ENCODE data around the gene MAP3K12. TPM values are rescaled to one million over a fixed set of nuclear protein-coding genes. Genes with fewer than 3 reads are reported as not detected.

Gene MAP3K12
- total and polyA plus RNA-seq, 10 of the 15 experiments (the other 5 are each of a cell fraction or from before 2014, with no cell fraction given): 0.45 to 14.9 (median 6.9) TPM

DNA sequence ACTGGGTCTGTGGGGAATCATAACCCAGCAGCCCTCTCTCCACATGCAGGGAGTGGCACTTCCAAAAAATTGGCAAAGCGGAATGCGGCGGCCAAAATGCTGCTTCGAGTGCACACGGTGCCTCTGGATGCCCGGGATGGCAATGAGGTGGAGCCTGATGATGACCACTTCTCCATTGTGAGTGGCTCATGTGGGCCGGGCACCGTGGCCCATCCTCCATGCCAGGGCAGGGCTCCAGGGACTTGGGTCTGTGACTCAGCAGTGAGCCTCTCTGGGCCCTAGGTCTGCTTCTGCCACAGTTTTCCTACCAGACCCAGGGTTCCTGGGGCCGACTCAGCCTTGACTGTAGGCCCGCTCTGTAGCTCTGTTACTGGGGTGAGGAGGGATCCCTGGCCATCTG is 5.8 kb upstream of the MAP3K12 start:
- BruUV-seq (replicated peaks): no TSS peak
- in situ Hi-C loops (cut with MboI): no loop called here
- no peak for ATAC-seq

More for the DNA sequence above, 5.8 kb upstream of the MAP3K12 start:
- WGBS (ENCODE audit: insufficient coverage, insufficient replicate concordance, low lambda C conversion rate, missing lambda C conversion rate): 83% methylated on average over 10 of the region's 10 CpGs
- DNase-seq (ENCODE audit: low read depth, low spot score) (no peak), FAIRE-seq (no peak)
- Histone ChIP-seq H3K27ac (ENCODE audit: control insufficient read depth, insufficient read depth) (no peak overlapping the region), H3K4me3 (no peak overlapping the region), H3K4me2 (ENCODE audit: control insufficient read depth, insufficient read depth) (no peak overlapping the region), H3K36me3 (ENCODE audit: control insufficient read depth in 2 of 2, insufficient read depth in 2 of 2, low read length in 1 of 2) (peaks cover 9 to 12% of the 10 kb centered on the region in 2 experiments; a peak in 2 of 4 replicates), H3K79me2 (ENCODE audit: control insufficient read depth, insufficient read depth, low read length) (peaks cover 8% of the 10 kb centered on the region), H4K20me1 (ENCODE audit: control insufficient read depth, insufficient read depth) (no peaks in the 10 kb centered on the region), H3K9me3 (replicated peaks; ENCODE audit: control insufficient read depth, insufficient read depth, low read length) (no peaks in the 10 kb centered on the region), H3K27me3 (replicated peaks in 1 of 2; ENCODE audit: control insufficient read depth in 2 of 2, insufficient read depth in 2 of 2, low read length in 1 of 2) (no peaks in the 10 kb centered on the region), H3K9ac (ENCODE audit: control insufficient read depth, insufficient read depth, low read length) (no peak overlapping the region), H2AFZ (ENCODE audit: control insufficient read depth, low read depth, low read length) (no peak overlapping the region), H3K4me1 (ENCODE audit: control insufficient read depth, insufficient read depth, low read length) (peaks cover 10% of the 10 kb centered on the region)
- ChIA-PET CTCF (interaction anchor here (1.1 to 2.5 kb wide), 2 partner anchors 12 to 153 kb away, joined by 3 to 10 read pairs; no protein-coding TSS in a partner anchor), RAD21 (ENCODE audit: unreplicated experiment) (interaction anchor here (1.1 kb wide), 1 partner anchor 124 kb away, joined by 3 read pairs; no protein-coding TSS in a partner anchor), SMC1A (ENCODE audit: uncharacterized antibody, unreplicated experiment) (no interaction called here), POLR2A (no interaction called here)
- intact Hi-C loops (cut with micrococcal nuclease; ENCODE audit: unreplicated experiment): loop anchor here (5.0 kb wide), 1 partner anchor 293 kb away; no protein-coding TSS in a partner anchor
- no peak for TF ChIP-seq YBX1 (IDR thresholded peaks at IDR 0.05)
- no peak for TF ChIP-seq STAT3 (IDR thresholded peaks at IDR 0.05; ENCODE audit: low read depth, low read length)
- TF ChIP-seq POU2F2 (IDR thresholded peaks at IDR 0.05; ENCODE audit: borderline replicate concordance, low read depth, low read length): no peak
- no peak for TF ChIP-seq CHD2 (IDR thresholded peaks at IDR 0.05; ENCODE audit: borderline replicate concordance, low read depth, low read length)
- TF ChIP-seq NR2C2 (IDR thresholded peaks at IDR 0.05; ENCODE audit: borderline replicate concordance, control insufficient read depth, insufficient read length, low read depth): no peak
- no peak for TF ChIP-seq WRNIP1 (IDR thresholded peaks at IDR 0.05; ENCODE audit: borderline replicate concordance, low read depth, low read length)
- no peak for TF ChIP-seq GATAD2B (conservative IDR thresholded peaks at IDR 0.05; ENCODE audit: low read depth)
- TF ChIP-seq RCOR1 (conservative IDR thresholded peaks at IDR 0.05; ENCODE audit: low read depth, low read length): no peak
- TF ChIP-seq, protein P1, sequence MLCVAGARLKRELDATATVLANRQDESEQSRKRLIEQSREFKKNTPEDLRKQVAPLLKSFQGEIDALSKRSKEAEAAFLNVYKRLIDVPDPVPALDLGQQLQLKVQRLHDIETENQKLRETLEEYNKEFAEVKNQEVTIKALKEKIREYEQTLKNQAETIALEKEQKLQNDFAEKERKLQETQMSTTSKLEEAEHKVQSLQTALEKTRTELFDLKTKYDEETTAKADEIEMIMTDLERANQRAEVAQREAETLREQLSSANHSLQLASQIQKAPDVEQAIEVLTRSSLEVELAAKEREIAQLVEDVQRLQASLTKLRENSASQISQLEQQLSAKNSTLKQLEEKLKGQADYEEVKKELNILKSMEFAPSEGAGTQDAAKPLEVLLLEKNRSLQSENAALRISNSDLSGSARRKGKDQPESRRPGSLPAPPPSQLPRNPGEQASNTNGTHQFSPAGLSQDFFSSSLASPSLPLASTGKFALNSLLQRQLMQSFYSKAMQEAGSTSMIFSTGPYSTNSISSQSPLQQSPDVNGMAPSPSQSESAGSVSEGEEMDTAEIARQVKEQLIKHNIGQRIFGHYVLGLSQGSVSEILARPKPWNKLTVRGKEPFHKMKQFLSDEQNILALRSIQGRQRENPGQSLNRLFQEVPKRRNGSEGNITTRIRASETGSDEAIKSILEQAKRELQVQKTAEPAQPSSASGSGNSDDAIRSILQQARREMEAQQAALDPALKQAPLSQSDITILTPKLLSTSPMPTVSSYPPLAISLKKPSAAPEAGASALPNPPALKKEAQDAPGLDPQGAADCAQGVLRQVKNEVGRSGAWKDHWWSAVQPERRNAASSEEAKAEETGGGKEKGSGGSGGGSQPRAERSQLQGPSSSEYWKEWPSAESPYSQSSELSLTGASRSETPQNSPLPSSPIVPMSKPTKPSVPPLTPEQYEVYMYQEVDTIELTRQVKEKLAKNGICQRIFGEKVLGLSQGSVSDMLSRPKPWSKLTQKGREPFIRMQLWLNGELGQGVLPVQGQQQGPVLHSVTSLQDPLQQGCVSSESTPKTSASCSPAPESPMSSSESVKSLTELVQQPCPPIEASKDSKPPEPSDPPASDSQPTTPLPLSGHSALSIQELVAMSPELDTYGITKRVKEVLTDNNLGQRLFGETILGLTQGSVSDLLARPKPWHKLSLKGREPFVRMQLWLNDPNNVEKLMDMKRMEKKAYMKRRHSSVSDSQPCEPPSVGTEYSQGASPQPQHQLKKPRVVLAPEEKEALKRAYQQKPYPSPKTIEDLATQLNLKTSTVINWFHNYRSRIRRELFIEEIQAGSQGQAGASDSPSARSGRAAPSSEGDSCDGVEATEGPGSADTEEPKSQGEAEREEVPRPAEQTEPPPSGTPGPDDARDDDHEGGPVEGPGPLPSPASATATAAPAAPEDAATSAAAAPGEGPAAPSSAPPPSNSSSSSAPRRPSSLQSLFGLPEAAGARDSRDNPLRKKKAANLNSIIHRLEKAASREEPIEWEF (IDR thresholded peaks at IDR 0.05; ENCODE audit: insufficient replicate concordance, low read depth, low read length): no peak
- no peak for TF ChIP-seq ASH2L (IDR thresholded peaks at IDR 0.05; ENCODE audit: borderline replicate concordance, low read depth)
